ENCODE measurements around the gene ATP8A2. TPM values are rescaled to one million over a fixed set of nuclear protein-coding genes. Genes with fewer than 3 reads are reported as not detected.
"Not testable (repeated sequence)": the region's sequence is repeated elsewhere in the genome, so short reads cannot be mapped to it uniquely, and the experiment has no call there.

The ATP8A2 gene
- total RNA-seq, 1 experiment from 2014 or later, result 0.20 TPM

GRCh38 chr13:25939961-25940687, 568.4 kb downstream of the ATP8A2 start:
- no peak for DNase-seq (ENCODE audit: extremely low read depth, low read depth)

DNA sequence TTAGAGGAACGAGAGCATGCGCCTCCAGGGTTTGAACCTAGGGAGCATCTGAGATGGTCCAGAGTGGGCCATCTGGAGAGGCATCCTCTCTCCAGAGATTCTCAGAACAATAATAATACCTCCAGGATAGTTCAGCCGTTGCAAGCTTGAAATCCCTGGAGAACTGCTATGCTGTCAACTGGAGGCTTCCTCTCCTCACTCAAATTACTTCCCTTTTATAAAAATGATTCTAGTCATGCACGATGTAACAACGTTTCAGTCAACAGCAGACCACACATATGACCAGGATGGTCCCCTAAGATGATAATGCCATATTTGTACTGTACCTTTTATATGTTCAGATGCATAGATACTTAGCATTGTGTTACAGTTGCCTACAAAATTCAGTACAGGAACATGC, 571.3 kb downstream of the ATP8A2 start:
- no peak for DNase-seq (ENCODE audit: extremely low read depth, low read depth)

- DNase-seq (ENCODE audit: extremely low read depth, low read depth), result no peak
These were observed 571.9 kb downstream of the ATP8A2 start for GRCh38 chr13:25943658-25944057.

DNA sequence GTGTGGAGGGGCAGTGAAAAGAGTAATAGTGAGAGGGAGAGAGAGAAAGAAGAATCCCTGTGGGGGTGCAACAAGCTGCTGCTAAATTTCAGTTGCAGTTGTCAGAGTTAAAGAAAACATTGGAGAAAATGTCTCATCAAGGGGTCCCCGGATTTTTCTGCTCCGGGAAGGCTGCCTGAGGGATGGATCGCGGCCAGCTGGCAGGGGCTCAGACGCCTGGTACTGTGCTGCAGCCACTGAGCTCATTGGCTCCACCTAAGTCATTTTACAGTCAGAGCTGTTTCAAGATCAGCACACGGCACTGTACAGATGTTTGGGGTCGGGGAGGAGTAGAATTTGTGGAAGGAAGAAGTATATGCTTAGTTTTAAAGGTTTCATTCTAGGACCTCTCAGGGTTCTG, 573.8 kb downstream of the ATP8A2 start:
- DNase-seq (ENCODE audit: extremely low read depth, low read depth), result no peak

DNA sequence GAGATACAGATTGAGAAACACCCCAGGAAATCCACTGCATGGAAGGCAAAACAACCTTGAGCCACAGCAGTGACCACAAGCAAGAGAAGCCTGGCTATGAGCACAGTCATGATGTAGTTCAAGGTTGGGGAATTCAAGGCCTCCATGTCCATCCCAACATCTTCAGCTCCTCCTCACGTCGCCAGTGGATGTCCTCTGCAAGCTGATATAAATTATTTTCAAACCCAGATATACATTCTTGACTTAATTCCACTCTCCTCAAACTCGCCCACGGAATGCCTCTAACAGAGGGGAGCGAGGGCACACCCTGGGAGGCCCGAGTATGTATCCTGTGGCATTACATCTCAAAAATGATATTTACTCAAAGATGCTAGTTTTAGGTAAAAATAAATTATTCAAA, 574.5 kb downstream of the ATP8A2 start:
- no peak for DNase-seq (ENCODE audit: extremely low read depth, low read depth)

DNA sequence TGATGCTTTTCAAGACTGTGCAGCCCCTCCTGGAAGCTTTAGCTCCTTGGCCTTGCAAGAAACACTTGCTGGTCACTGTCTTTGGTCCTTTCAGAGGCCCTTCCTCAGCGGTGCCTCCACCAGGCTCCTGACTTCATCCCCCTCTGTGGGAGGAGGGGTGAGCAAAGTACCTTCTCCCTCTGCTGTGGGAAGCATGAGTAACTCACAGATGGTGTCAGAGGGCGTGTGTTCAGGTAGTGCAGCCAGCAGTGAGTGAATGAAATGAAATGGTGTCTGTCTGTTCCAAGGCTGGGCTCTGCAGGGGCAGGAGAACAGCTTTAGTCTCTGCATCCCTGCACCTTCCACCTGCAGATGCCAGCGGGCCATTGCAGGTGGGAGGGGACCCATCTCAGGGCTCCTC, 577.1 kb downstream of the ATP8A2 start:
- no peak for DNase-seq (ENCODE audit: extremely low read depth, low read depth)

- no peak for DNase-seq (ENCODE audit: extremely low read depth, low read depth)
These were observed 580.1 kb downstream of the ATP8A2 start for GRCh38 chr13:25951831-25952230.

DNA sequence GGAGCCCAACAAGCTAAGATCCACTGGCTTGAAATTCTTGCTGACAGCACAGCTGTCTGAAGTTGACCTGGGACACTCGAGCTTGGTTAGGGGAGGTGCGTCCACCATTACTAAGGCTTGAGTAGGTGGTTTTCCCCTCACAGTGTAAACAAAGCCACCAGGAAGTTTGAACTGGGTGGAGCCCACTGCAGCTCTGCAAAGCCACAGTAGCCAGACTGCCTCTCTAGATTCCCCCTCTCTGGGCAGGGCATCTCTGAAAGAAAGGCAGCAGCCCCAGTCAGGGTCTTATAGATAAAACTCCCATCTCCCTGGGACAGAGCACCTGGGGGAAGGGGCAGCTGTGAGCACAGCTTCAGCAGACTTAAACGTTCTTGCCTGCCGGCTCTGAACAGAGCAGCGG, 582.3 kb downstream of the ATP8A2 start:
- DNase-seq (ENCODE audit: extremely low read depth, low read depth), result not testable (repeated sequence)

- not testable (repeated sequence) for DNase-seq (ENCODE audit: extremely low read depth, low read depth)
These were observed 583.2 kb downstream of the ATP8A2 start for GRCh38 chr13:25954943-25955342.

DNA sequence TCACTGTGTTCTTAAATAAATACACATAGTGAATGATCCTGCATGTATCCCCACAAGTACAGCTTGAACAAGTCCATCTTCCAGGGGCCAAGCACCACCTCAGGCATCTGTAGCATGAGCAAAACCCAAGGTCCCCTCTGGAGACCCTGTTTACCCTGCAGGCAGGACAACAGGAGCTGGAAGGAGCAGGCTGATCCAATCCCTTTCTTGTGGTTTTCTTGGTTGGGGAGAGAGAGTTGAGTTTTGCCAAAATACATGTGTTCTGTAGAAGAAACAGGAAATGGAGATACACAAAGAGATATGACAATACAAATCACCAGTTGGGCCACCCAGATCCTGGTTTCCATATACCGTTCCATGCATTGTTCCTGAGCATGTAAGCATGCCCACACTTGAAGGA, 587.2 kb downstream of the ATP8A2 start:
- no peak for DNase-seq (ENCODE audit: extremely low read depth, low read depth)

GRCh38 chr13:25961294-25961693, 589.5 kb downstream of the ATP8A2 start:
- DNase-seq (ENCODE audit: extremely low read depth, low read depth), result no peak

- no peak for DNase-seq (ENCODE audit: extremely low read depth, low read depth)
These were observed 591.9 kb downstream of the ATP8A2 start for GRCh38 chr13:25963674-25964073.

GRCh38 chr13:25965596-25965995, 593.8 kb downstream of the ATP8A2 start:
- DNase-seq (ENCODE audit: extremely low read depth, low read depth), result no peak

DNA sequence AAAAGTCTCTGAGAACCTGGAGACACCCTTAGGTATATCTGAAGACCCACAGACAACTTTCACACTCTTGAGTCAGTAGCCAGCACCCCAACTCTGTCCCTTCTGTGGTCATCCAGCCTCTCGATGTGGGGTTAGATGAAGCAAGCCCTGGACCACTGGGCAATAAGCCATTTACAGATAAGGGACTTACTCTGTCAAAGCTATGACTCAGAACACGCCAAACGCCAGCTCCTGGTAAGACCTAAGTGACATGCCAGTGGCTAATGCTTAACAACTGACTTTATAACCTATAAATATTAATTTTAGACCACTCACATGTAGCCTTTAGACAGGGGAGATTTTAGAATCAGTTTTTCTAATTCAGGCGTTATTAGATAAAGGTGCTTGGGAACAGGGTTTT, 594.3 kb downstream of the ATP8A2 start:
- DNase-seq (ENCODE audit: extremely low read depth, low read depth), result no peak

DNA sequence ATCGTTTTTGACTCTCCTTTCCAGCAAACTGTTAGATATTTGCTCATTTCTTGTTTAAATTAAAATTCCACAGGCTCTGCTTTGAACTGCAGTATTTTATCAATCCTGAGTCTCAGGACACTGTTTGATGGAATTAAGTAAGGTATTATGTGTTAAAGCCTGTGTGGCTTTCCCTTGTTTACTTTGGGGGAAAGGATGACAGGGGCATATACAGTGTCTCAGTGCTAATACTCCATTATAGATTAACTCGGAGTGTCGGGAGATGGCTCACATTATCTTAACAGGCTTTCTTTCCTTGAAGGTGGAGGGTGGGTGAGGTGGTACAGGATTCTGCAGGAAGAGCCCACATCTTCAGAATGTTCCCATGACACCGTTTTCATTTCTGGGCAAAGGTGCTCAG, 595.4 kb downstream of the ATP8A2 start:
- DNase-seq (ENCODE audit: extremely low read depth, low read depth), result no peak

- no peak for DNase-seq (ENCODE audit: extremely low read depth, low read depth)
These were observed 599.3 kb downstream of the ATP8A2 start for GRCh38 chr13:25971047-25971446.

- no peak for DNase-seq (ENCODE audit: extremely low read depth, low read depth)
These were observed 599.8 kb downstream of the ATP8A2 start for GRCh38 chr13:25971459-25972145.

DNA sequence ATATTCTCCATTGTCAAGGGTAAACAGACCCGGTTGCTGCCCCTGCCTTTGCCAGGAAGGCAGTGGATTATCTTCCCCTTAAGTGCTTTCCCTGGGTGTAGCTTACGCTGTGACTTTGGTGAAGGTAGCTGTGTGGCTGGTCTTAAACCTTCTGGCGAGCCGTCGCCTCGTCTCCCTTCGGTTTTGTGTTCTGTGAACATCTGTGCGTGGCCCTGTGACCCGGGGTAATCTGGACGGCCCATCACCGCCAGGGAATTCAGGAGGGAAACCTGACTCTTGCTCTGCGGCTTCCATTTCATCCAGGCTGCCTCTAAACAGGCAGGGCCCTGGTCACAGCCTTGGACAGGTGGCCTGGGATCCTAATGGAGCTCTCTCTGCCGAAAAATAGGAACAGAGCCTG, 601.3 kb downstream of the ATP8A2 start:
- no peak for DNase-seq (ENCODE audit: extremely low read depth, low read depth)

GRCh38 chr13:25973576-25973975, 601.8 kb downstream of the ATP8A2 start:
- no peak for DNase-seq (ENCODE audit: extremely low read depth, low read depth)

GRCh38 chr13:25977216-25977615, 605.4 kb downstream of the ATP8A2 start:
- DNase-seq (ENCODE audit: extremely low read depth, low read depth), result no peak

DNA sequence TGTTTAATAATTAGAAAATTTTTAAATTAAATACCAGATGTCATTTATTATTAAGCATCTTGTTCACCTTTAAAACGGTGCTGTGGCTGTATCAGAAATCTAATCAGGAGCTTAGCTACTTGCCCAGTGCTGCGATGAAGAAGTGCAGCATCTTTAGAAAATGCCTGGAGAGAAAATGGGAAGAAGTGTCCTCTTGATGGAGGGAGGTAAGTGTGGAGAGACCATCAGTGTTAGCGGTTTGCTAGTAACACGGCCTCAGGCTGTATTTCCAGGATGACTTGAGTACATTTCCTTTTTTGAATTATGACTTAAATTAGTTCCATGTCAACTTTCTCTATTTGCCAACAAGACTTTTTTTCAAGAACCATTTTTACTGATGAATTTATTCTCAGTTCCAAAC, 605.9 kb downstream of the ATP8A2 start:
- DNase-seq (ENCODE audit: extremely low read depth, low read depth), result no peak

DNA sequence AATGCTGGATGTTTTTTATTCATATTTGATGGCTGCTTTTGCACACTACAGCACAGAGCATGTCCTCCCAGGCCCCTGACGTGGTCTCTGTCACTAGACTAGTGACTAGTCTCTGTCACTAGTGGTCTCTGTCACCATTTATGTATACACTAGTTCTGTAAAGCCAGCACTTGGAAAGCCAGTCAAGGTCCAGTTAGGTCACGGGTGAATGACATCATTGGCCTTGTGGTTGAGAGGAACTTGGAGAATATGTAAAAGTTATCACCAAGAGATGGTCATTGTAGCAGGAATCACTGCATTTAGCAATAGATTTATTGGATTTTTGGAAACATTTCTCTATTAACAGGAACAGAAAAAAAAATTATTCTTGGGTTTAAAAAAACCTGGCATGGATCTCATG, 607.2 kb downstream of the ATP8A2 start:
- DNase-seq (ENCODE audit: extremely low read depth, low read depth), result no peak

Measured in NCI-H460 (cell line).